Gastrocnemius medialis (tissue), 4 donors: ENCODE data around the gene TMTC2.

ENCODE experiments used
- CTCF ChIP-seq, 5 experiments: fragments of 450-650 bp in 3 of 5; fragments of 200-600 bp in 2 of 5; sonication (generic) in 2 of 5; IDR thresholded peaks in 4 of 5; conservative IDR thresholded peaks in 1 of 5; 1 replicate in 4 of 5; 2 replicates in 1 of 5; pipeline ENCODE4 v1.5.1; 2016 to 2019; ENCODE audit warnings: antibody characterized with exemption in 5 of 5, mild to moderate bottlenecking in 3 of 5, moderate library complexity in 3 of 5
- POLR2A ChIP-seq, 2 donors: fragments of 450-650 bp; IDR thresholded peaks; one replicate each; pipeline ENCODE4 v1.6.1; 2017; ENCODE audit warnings: antibody characterized with exemption in 2 of 2, mild to moderate bottlenecking in 2 of 2, moderate library complexity in 2 of 2

DNA sequence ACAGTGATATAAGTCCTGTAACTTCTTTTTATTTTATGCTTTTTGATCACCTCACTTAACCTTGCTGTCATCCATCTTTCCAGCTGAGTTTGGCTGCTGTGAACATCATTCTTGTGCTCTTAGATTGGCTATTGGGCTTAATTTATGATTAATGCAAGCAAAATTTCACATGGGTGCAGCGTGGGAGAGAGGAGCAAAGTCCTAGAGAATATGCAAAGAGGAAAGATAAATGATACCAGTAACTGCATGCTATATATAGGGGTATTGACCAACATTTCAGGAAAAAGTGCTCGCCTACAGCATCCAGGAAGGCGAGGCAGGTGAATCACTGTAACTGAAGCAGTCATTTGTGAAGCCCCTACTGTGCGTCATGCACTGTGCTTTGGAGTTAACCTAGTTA lies 153.1 kb downstream of the TMTC2 start:
- TF ChIP-seq CTCF (IDR thresholded peaks at IDR 0.05 in 4 of 5, conservative IDR thresholded peaks at IDR 0.05 in 1 of 5), result no peak
- no peak for TF ChIP-seq POLR2A (IDR thresholded peaks at IDR 0.05)
